IPS-18c (cell line): ENCODE data around the gene RB1.
"Not testable (repeated sequence)": the region's sequence is repeated elsewhere in the genome, so short reads cannot be mapped to it uniquely, and the experiment has no call there.

Source experiments
- H3K4me3 ChIP-seq: 2 replicates; pipeline ENCODE4 v1.7.0; 2013; ENCODE audit warnings: low read depth, mild to moderate bottlenecking, low read length, moderate library complexity; ENCODE audit not compliant: insufficient read depth
- H3K9me3 ChIP-seq: one replicate; pipeline ENCODE4 v1.6.1; 2013; ENCODE audit warnings: mild to moderate bottlenecking, low read length, moderate library complexity; ENCODE audit not compliant: control insufficient read depth, insufficient read depth

RB1 gene

GRCh38 chr13:48320399-48320790, 16.8 kb downstream of the RB1 start:
- H3K4me3 ChIP-seq = no peak overlapping the region
- no peaks in the 10 kb centered on the region for H3K9me3 ChIP-seq

DNA sequence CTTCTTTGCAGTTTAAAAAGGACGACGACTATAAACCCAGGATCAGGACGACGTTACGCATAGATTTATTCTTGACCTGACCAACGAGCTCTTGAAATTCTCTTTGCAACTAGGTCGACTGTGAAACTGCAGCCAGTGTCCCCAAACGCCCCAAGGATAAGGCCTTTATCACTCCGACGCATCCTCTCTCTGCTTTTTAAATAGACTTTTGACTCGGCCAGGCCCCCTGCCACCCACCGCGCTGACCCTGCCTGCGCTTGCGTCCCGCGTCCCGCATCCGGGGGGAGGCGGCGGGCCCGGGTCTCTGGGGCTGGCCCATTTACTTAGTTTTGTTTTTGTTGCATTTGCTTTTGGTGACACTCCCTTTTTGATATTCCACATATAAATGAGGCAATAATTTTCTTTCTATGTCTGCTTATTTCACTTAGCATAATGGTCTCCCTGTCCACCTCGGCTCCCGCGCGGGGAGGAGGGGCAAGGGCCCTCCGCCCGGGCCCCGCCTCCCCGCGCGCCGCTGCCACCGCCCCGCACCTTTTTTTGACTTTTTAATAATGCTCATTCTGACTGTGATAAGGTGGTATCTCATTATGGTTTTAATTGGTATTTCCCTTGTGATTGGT, 17.4 kb downstream of the RB1 start:
- no peaks in the 10 kb centered on the region for H3K9me3 ChIP-seq
- no peak overlapping the region for H3K4me3 ChIP-seq

DNA sequence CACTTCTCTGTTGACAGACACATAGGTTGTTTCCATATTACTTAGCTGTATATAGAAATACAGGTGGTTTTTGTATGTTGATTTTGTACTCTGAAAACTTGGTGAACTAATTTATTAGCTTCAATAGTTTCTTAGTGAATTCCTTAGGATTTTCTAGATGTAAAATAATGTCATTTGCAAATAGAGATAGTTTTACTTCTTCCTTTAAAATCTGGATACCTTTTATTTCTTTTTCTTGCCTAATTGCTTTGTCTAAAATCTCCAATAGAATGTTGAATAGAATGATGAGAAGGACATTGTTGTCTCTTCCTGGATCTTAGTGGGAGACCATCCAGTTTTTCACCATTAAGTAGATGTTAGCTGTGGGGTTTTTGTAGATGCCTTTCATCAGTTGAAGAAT, 18.7 kb downstream of the RB1 start:
- H3K9me3 ChIP-seq = no peaks in the 10 kb centered on the region
- no peak overlapping the region for H3K4me3 ChIP-seq

DNA sequence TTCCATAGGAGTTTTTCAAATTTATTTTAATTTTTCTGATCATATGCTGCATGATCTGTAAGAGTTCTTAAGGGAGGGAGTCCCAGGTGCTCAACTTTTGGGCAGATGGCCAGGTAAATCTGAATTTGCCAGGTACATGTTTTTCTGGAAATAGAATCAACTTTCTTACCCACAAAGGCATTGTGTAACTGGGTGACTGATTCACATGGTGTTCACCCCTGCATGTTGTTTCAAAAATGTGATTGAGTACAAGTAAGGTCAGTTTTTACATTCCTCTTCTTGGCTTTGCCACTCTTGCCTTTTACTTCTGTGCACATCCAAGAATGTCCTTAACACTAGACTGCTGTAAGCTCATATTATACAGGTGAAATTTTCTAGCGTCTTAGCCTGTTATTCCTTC, 30.4 kb downstream of the RB1 start:
- Histone ChIP-seq H3K9me3 (peaks cover 2% of the 10 kb centered on the region), H3K4me3 (no peak overlapping the region)

DNA sequence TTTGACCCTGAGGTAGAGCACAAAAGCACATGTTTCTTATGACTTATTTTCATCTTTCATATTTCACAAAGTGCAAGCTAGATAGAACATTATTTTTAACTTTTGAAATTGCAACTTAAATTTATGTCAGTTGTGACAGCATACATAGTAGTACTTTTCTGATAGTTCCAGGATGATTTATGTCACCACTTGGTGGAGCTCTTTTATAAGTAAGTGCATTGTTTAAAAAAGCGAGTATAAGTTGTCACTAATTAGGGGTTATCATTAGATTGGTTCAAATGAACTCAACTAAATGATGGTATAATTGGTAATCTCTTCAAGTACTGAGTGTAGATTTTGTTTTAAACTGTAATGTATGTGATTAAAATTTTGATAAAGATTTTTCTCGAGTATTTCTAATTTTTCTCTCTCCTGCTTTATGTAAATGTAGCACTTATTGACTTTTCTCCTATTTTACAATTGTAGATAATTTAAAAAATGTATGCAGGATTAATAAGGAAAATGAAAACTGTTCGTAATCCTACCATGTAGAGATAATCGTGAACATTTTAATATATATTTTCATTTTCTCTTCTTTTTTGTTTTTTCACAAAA, 31.1 kb downstream of the RB1 start:
- Histone ChIP-seq H3K4me3 (no peak overlapping the region), H3K9me3 (peaks cover 6% of the 10 kb centered on the region)

- not testable (repeated sequence) for H3K4me3 ChIP-seq, H3K9me3 ChIP-seq
Measured at GRCh38 chr13:48339198-48339597, 35.6 kb downstream of the RB1 start.

GRCh38 chr13:48344264-48344663, 40.7 kb downstream of the RB1 start:
- Histone ChIP-seq H3K9me3 (peaks cover under 1% of the 10 kb centered on the region), H3K4me3 (no peak overlapping the region)

- Histone ChIP-seq H3K4me3 (no peak overlapping the region), H3K9me3 (no peaks in the 10 kb centered on the region)
Measured at GRCh38 chr13:48346583-48346982, 43.0 kb downstream of the RB1 start.

DNA sequence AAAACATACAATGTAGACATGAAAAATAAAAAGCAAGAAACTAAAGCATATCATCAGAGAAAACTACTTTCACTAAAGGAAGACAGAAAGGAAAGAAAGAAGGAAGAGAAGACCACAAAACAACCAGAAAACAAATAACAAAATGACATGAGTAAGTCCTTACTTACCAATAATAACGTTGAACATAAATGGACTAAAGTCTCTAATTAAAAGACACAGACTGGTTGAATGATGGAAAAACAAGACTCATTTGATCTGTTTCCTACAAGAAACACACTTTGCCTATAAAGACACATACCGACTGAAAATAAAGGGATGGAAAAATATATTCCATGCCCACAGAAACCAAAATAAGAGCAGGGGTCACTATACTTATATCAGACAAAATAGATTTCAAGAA, 46.0 kb downstream of the RB1 start:
- Histone ChIP-seq H3K4me3 (no peak overlapping the region), H3K9me3 (no peaks in the 10 kb centered on the region)

DNA sequence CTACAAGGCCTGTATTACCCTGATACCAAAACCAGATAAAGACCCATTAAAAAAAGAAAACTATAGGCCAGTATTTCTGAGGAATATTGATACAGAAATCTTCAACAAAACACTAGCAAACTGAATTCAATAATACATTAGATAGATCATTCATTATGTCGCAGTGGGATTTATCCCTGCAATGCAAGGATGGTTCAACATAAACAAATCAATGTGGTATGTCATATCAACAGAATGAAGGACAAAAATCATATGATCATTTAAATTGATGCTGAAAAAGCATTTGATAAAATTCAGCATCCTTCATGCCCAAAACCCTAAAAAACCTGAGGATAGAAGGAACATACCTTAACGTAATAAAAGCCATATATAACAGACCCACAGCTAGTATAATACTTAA, 50.0 kb downstream of the RB1 start:
- Histone ChIP-seq H3K4me3 (no peak overlapping the region), H3K9me3 (no peaks in the 10 kb centered on the region)

DNA sequence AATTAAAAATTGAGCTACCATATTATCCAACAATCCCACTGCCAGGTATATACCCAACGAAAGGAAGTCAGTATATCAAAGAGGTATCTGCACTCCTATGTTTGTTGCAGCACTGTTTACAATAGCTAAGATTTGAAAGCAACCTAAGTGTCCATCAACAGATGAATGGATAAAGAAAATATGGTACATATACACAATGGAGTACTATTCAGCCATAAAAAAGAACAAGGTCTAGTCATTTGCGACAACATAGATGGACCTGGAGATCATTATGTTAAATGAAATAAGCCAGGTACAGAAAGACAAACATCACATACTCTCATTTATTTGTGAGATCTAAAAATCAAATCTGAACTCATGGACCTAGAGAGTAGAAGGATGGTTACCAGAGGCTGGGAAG, 52.0 kb downstream of the RB1 start:
- H3K4me3 ChIP-seq, H3K9me3 ChIP-seq: not testable (repeated sequence)

DNA sequence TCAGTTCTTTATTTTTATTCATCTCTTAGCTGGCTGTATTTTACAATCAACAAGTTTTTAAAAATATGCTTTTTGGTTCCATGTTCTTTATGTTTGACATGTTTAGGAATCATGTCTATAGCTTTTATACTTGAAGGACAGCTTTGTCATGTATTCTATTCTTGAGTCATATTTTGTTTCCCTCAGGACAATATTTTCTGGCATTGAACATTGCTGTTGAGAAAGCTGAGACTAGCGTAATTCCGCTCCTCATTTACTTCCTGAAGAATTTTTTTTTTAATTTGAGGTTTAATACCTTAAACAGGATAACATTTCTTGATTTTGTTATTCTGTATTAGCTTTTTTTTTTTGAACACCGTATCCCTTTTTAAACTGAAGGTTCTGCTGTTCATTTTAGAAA, 53.2 kb downstream of the RB1 start:
- H3K9me3 ChIP-seq = no peaks in the 10 kb centered on the region

GRCh38 chr13:48369988-48370387, 66.4 kb downstream of the RB1 start:
- Histone ChIP-seq H3K9me3 (no peaks in the 10 kb centered on the region), H3K4me3 (no peak overlapping the region)

More for the DNA sequence above, 53.2 kb downstream of the RB1 start:
- H3K4me3 ChIP-seq = no peak overlapping the region

GRCh38 chr13:48370815-48371214, 67.3 kb downstream of the RB1 start:
- H3K4me3 ChIP-seq = no peak overlapping the region; the same call in 1 of the 2 replicates

DNA sequence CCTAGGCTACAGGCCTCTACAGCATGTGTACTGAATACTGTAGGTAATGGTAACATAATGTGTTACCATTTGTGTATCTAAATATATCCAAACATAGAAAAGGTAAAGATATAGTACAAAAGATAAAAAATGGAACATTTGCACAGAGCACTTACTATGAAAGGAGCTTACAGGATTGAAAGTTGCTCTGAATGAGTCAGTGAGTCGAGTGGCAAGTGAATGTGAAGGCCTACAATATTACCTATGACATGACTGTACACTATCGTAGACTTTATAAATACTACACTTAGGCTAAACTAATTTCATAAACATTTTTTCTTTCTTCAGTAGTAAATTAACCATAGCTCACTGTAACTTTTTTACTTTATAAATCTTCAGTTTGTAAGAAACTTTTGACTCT, 74.3 kb downstream of the RB1 start:
- Histone ChIP-seq H3K4me3 (no peak overlapping the region), H3K9me3 (no peaks in the 10 kb centered on the region)

More at GRCh38 chr13:48370815-48371214, 67.3 kb downstream of the RB1 start:
- no peaks in the 10 kb centered on the region for H3K9me3 ChIP-seq

DNA sequence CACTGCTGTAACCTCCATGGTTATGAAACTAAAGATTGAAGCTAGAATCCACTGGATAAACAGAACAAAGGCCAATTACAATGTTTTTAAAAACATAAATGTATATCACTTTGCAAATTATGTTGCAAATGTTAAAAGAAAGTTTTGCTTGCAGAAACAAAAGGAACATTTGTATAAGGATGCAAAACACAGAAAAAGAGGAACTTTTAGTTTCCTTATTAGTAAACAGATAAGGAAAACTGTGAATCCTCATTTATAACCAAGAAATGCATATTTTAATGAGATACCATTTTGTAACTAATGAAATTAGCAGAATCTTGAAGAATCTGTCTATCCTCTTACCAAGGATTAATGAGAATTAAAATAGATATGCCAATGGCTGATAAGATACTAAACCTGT, 77.0 kb downstream of the RB1 start:
- H3K9me3 ChIP-seq = no peaks in the 10 kb centered on the region
- no peak overlapping the region for H3K4me3 ChIP-seq

GRCh38 chr13:48383384-48383783, 79.8 kb downstream of the RB1 start:
- Histone ChIP-seq H3K9me3 (no peaks in the 10 kb centered on the region), H3K4me3 (no peak overlapping the region)

GRCh38 chr13:48386816-48387215, 83.3 kb downstream of the RB1 start:
- no peaks in the 10 kb centered on the region for H3K9me3 ChIP-seq
- H3K4me3 ChIP-seq = no peak overlapping the region

GRCh38 chr13:48391257-48391656, 87.7 kb downstream of the RB1 start:
- no peaks in the 10 kb centered on the region for H3K9me3 ChIP-seq
- H3K4me3 ChIP-seq = no peak overlapping the region
